H1 (cell line): ENCODE data around the gene JOSD2. TPM values are rescaled to one million over a fixed set of nuclear protein-coding genes. Genes with fewer than 3 reads are reported as not detected.

Source experiments
- CTCF ChIA-PET: fragments of 300-600 bp; sonication (Branson Sonifier 250); formaldehyde crosslinking; loops from one replicate; lab custom pipeline; 2021; ENCODE audit not compliant: partially characterized antibody; lab: Charles Lee
- POLR2A ChIA-PET: fragments of 300-600 bp; sonication (Branson Sonifier 250); formaldehyde crosslinking; loops from one replicate; lab custom pipeline; 2021; ENCODE audit warnings: inconsistent platforms; ENCODE audit not compliant: partially characterized antibody; lab: Charles Lee
- DNase-seq, 2 experiments: peaks; one replicate each; pipeline versions ENCODE4 v3.0.0 to v3.0.0-alpha.2; 2010 to 2022; ENCODE audit warnings: low spot score in 2 of 2, low read depth in 1 of 2, mixed read lengths in 1 of 2
- FAIRE-seq: peaks from 2 replicates; lab custom pipeline; 2011; peaks lifted over from hg19 to GRCh38; lab: Jason Lieb, UNC
- H2AFZ ChIP-seq: 2 replicates; pipeline ENCODE4 v1.8.1; 2012; ENCODE audit warnings: low read length, inconsistent platforms
- H2AK5ac ChIP-seq: 2 replicates; pipeline ENCODE4 v1.6.1; 2013; ENCODE audit warnings: low read depth, low read length
- H2BK120ac ChIP-seq: replicated peaks from 2 replicates; pipeline ENCODE3; 2013; ENCODE audit warnings: low read depth, low read length, inconsistent platforms
- H2BK12ac ChIP-seq: 2 replicates; pipeline ENCODE4 v1.6.1; 2013; ENCODE audit warnings: low read depth, low read length
- H2BK15ac ChIP-seq: 2 replicates; pipeline ENCODE4 v1.6.1; 2013; ENCODE audit warnings: low read length
- H2BK20ac ChIP-seq: 2 replicates; pipeline ENCODE4 v1.6.1; 2013; ENCODE audit warnings: low read length
- H2BK5ac ChIP-seq: 2 replicates; pipeline ENCODE4 v1.6.1; 2013; ENCODE audit warnings: low read depth, low read length
- H3K14ac ChIP-seq: 2 replicates; pipeline ENCODE4 v1.6.1; 2013; ENCODE audit warnings: inconsistent platforms; ENCODE audit not compliant: insufficient read length
- H3K18ac ChIP-seq: 2 replicates; pipeline ENCODE4 v1.6.1; 2013; ENCODE audit warnings: low read length; ENCODE audit errors: extremely low read depth
- H3K23ac ChIP-seq: 2 replicates; pipeline ENCODE4 v1.6.1; 2013; ENCODE audit warnings: inconsistent platforms; ENCODE audit not compliant: insufficient read length
- H3K23me2 ChIP-seq: 2 replicates; pipeline ENCODE4 v1.6.1; 2013; ENCODE audit warnings: low read depth, low read length
- H3K27ac ChIP-seq: 2 replicates; pipeline ENCODE4 v1.6.1; 2011; ENCODE audit warnings: low read depth, low read length, inconsistent platforms
- H3K27me3 ChIP-seq, 4 experiments: replicated peaks in 1 of 4; 1 replicate in 1 of 4; 2 replicates in 3 of 4; pipeline versions ENCODE4 v1.6.1 to v1.8.1; 2011 to 2013; ENCODE audit warnings: low read length in 3 of 4, mild to moderate bottlenecking in 3 of 4, inconsistent platforms in 2 of 4, mixed read lengths in 2 of 4, moderate library complexity in 1 of 4; ENCODE audit not compliant: control insufficient read depth in 3 of 4, insufficient read depth in 3 of 4; ENCODE audit errors: extremely low read depth in 1 of 4
- H3K36me3 ChIP-seq, 4 experiments: 2 replicates each; pipeline versions ENCODE4 v1.6.1 to v1.8.1; 2011 to 2013; ENCODE audit warnings: mild to moderate bottlenecking in 4 of 4, low read length in 3 of 4, moderate library complexity in 2 of 4, control low read depth in 1 of 4, inconsistent platforms in 1 of 4; ENCODE audit not compliant: insufficient read depth in 4 of 4, control insufficient read depth in 2 of 4
- H3K4ac ChIP-seq: replicated peaks from 2 replicates; pipeline ENCODE3; 2013; ENCODE audit warnings: low read length, low read depth, mixed read lengths, inconsistent platforms; ENCODE audit not compliant: insufficient read length
- H3K4me1 ChIP-seq, 4 experiments: replicated peaks in 1 of 4; 1 replicate in 1 of 4; 2 replicates in 3 of 4; pipeline versions ENCODE4 v1.6.1 to v1.8.1; 2011 to 2013; ENCODE audit warnings: low read length in 3 of 4, inconsistent platforms in 2 of 4, mixed read lengths in 1 of 4; ENCODE audit not compliant: insufficient read depth in 4 of 4, control insufficient read depth in 3 of 4
- H3K4me2 ChIP-seq, 2 experiments: 2 replicates each; pipeline versions ENCODE4 v1.6.1 to v1.8.1; 2011 to 2013; ENCODE audit warnings: low read depth in 2 of 2, low read length in 2 of 2, control low read depth in 1 of 2, inconsistent platforms in 1 of 2, mild to moderate bottlenecking in 1 of 2; ENCODE audit not compliant: insufficient read depth in 1 of 2
- H3K4me3 ChIP-seq, 4 experiments: fragments of 200-600, 300-600 bp in 1 of 4; sonication (generic), shearing (Covaris generic), sonication (Bioruptor Twin) in 1 of 4; 2 replicates each; pipeline versions ENCODE4 v1.5.1 to v1.8.1; 2011 to 2016; ENCODE audit warnings: low read length in 4 of 4, low read depth in 3 of 4, control low read depth in 2 of 4, inconsistent platforms in 2 of 4, mild to moderate bottlenecking in 2 of 4, mixed read lengths in 1 of 4, moderate library complexity in 1 of 4; ENCODE audit not compliant: insufficient read depth in 2 of 4; ENCODE audit errors: extremely low read depth in 1 of 4
- H3K56ac ChIP-seq: replicated peaks from 2 replicates; pipeline ENCODE3; 2013; ENCODE audit warnings: low read depth, mild to moderate bottlenecking, mixed read lengths, low read length, inconsistent platforms; ENCODE audit not compliant: insufficient read length
- H3K79me1 ChIP-seq: 2 replicates; pipeline ENCODE4 v1.6.1; 2013; ENCODE audit warnings: low read depth, low read length, control low read depth
- H3K79me2 ChIP-seq, 2 experiments: 2 replicates each; pipeline versions ENCODE4 v1.6.1 to v1.8.1; 2012 to 2013; ENCODE audit warnings: low read length in 2 of 2, mild to moderate bottlenecking in 2 of 2, inconsistent platforms in 1 of 2; ENCODE audit not compliant: insufficient read depth in 2 of 2, control insufficient read depth in 1 of 2
- H3K9ac ChIP-seq, 4 experiments: replicated peaks in 1 of 4; 1 replicate in 1 of 4; 2 replicates in 3 of 4; pipeline versions ENCODE4 v1.6.1 to v1.8.1; 2011 to 2013; ENCODE audit warnings: low read depth in 3 of 4, low read length in 3 of 4, control low read depth in 2 of 4, mild to moderate bottlenecking in 2 of 4, moderate library complexity in 2 of 4, inconsistent platforms in 1 of 4; ENCODE audit errors: extremely low read depth in 1 of 4
- H3K9me3 ChIP-seq, 2 experiments: 2 replicates each; pipeline versions ENCODE4 v1.6.1 to v1.8.1; 2012 to 2013; ENCODE audit warnings: mild to moderate bottlenecking in 2 of 2, moderate library complexity in 2 of 2, control low read depth in 1 of 2, inconsistent platforms in 1 of 2, low read depth in 1 of 2, low read length in 1 of 2, mixed read lengths in 1 of 2; ENCODE audit not compliant: insufficient read depth in 2 of 2
- H4K20me1 ChIP-seq, 2 experiments: replicated peaks in 1 of 2; 2 replicates each; pipeline versions ENCODE3 to v1.8.1; 2011 to 2013; ENCODE audit warnings: inconsistent platforms in 2 of 2, low read length in 2 of 2, mild to moderate bottlenecking in 1 of 2; ENCODE audit not compliant: insufficient read depth in 2 of 2, control insufficient read depth in 1 of 2
- H4K5ac ChIP-seq: 2 replicates; pipeline ENCODE4 v1.6.1; 2013; ENCODE audit warnings: low read length, low read depth, mixed read lengths, inconsistent platforms; ENCODE audit not compliant: insufficient read length
- H4K8ac ChIP-seq: 2 replicates; pipeline ENCODE4 v1.8.0; 2013; ENCODE audit warnings: mild to moderate bottlenecking, moderate library complexity, low read length, inconsistent platforms; ENCODE audit not compliant: insufficient read depth; ENCODE audit errors: extremely low read depth
- H4K91ac ChIP-seq: replicated peaks from 2 replicates; pipeline ENCODE3; 2013; ENCODE audit warnings: low read length, mixed read lengths, inconsistent platforms; ENCODE audit not compliant: insufficient read length
- ATF2 ChIP-seq: IDR thresholded peaks from 2 replicates; pipeline ENCODE4 v1.6.1; 2012; ENCODE audit warnings: low read length, inconsistent platforms
- ATF3 ChIP-seq: IDR thresholded peaks from 2 replicates; pipeline ENCODE4 v1.6.1; 2011; ENCODE audit warnings: low read depth, mild to moderate bottlenecking, low read length; ENCODE audit not compliant: insufficient read depth
- CBX8 ChIP-seq: fragments of 300-800, 300-1000 bp; sonication (generic); IDR thresholded peaks from 2 replicates; pipeline ENCODE4 v1.7.1; 2016; ENCODE audit warnings: low read depth, low read length, borderline replicate concordance
- CHD1 ChIP-seq: IDR thresholded peaks from 2 replicates; pipeline ENCODE4 v1.6.1; 2012; ENCODE audit warnings: low read depth, low read length, improper control_type of control experiment
- CREB1 ChIP-seq: IDR thresholded peaks from 2 replicates; pipeline ENCODE4 v1.6.1; 2012; ENCODE audit warnings: inconsistent platforms
- EZH2 ChIP-seq: fragments of 200-600 bp; sonication (generic); IDR thresholded peaks from 2 replicates; pipeline ENCODE4 v1.7.1; 2012; ENCODE audit warnings: low read depth, mild to moderate bottlenecking, moderate library complexity, low read length, inconsistent platforms; ENCODE audit not compliant: severe bottlenecking
- NRF1 ChIP-seq: IDR thresholded peaks from 2 replicates; pipeline ENCODE4 v1.6.1; 2011; ENCODE audit warnings: mild to moderate bottlenecking, low read depth, low read length, improper control_type of control experiment
- RFX5 ChIP-seq: IDR thresholded peaks from 2 replicates; pipeline ENCODE4 v1.6.1; 2011; ENCODE audit warnings: low read depth, low read length, improper control_type of control experiment, borderline replicate concordance
- SAP30 ChIP-seq: fragments of 300-600 bp; sonication (generic); IDR thresholded peaks from 2 replicates; pipeline ENCODE4 v1.7.1; 2012; ENCODE audit warnings: low read length, moderate library complexity, mild to moderate bottlenecking, inconsistent platforms; ENCODE audit not compliant: insufficient read depth, insufficient replicate concordance
- SIRT6 ChIP-seq: IDR thresholded peaks from one replicate; pipeline ENCODE4 v1.7.1; 2012; ENCODE audit warnings: low read length, inconsistent platforms
- ZNF274 ChIP-seq: IDR thresholded peaks from 2 replicates; pipeline ENCODE4 v1.7.0; 2012; ENCODE audit warnings: low read length, borderline replicate concordance; ENCODE audit errors: extremely low read depth
- WGBS, 2 experiments: shearing (Covaris generic) in 1 of 2; methylation state at CpG; one replicate each; pipeline versions ENCODE4 v1.1.6 to v1.1.7; 2013 to 2015; ENCODE audit warnings: low lambda C conversion rate in 2 of 2, mixed read lengths in 2 of 2, inconsistent platforms in 1 of 2, low coverage in 1 of 2, missing lambda C conversion rate in 1 of 2; ENCODE audit not compliant: insufficient replicate concordance in 2 of 2, insufficient coverage in 1 of 2, insufficient read length in 1 of 2; ENCODE audit errors: extremely low coverage in 1 of 2, missing lambda C conversion rate in 1 of 2; 5-methylcytosine and 5-hydroxymethylcytosine counted together
- polyA plus RNA-seq, 7 experiments: library from polyadenylated mRNA; depleted of rRNA in 3 of 7; stranded (reverse) in 5 of 7; unstranded in 2 of 7; fragments of >200 nt in 5 of 7; fragments of 200-250 nt in 2 of 7; gene quantifications; 1 replicate in 5 of 7; 2 replicates in 1 of 7; 4 replicates in 1 of 7; pipeline versions ENCODE4 v1.2.1 to v1.2.3, GENCODE V29; 2011 to 2013; ENCODE audit warnings: missing spikeins in 2 of 7, mixed read lengths in 2 of 7
- total RNA-seq: library from RNA; stranded (reverse); fragmentation: NEBNext Ultra II Directional; extraction: Animal tissue kit (Norgen Biotek cat#: 25700); gene quantifications from 2 replicates; pipeline ENCODE4 v1.2.1, GENCODE V29; 2021

The JOSD2 gene
- total and polyA plus RNA-seq, 2 of the 8 experiments (the other 6 are each of a cell fraction or from before 2014, with no cell fraction given), result 1.9 to 6.6 TPM

- Histone ChIP-seq H3K27ac (no peak overlapping the region), H3K36me3 (peaks cover 0 to 19% (median 0%) of the 10 kb centered on the region in 4 experiments; a peak in 2 of 8 replicates), H2BK20ac (no peak overlapping the region), H3K9me3 (no peaks in the 10 kb centered on the region; a peak in 1 of 4 replicates), H3K56ac (no peak overlapping the region), H3K4me2 (no peak overlapping the region), H3K79me2 (no peaks in the 10 kb centered on the region), H3K14ac (no peak overlapping the region), H2BK12ac (no peak overlapping the region), H2AK5ac (no peak overlapping the region), H4K20me1 (peaks cover 1 to 9% of the 10 kb centered on the region in 2 experiments), H3K18ac (no peak overlapping the region), H3K23me2 (no peaks in the 10 kb centered on the region; the same call in 1 of the 2 replicates), H3K79me1 (no peaks in the 10 kb centered on the region), H3K9ac (no peak overlapping the region), H4K91ac (no peak overlapping the region), H2BK5ac (no peak overlapping the region), H4K8ac (no peak overlapping the region), H4K5ac (no peak overlapping the region), H2BK15ac (no peak overlapping the region), H3K4me3 (no peak overlapping the region), H3K4ac (no peak overlapping the region), H3K4me1 (peaks cover 0 to 6% (median 4%) of the 10 kb centered on the region in 4 experiments; a peak in 4 of 7 replicates), H2AFZ (no peak overlapping the region), H3K27me3 (peaks cover 0 to 10% (median 4%) of the 10 kb centered on the region in 4 experiments; a peak in 6 of 7 replicates), H2BK120ac (no peak overlapping the region), H3K23ac (no peak overlapping the region)
- CTCF ChIA-PET, result interaction anchor here (0.9 to 19.3 kb wide), 3 partner anchors 22 to 181 kb away, joined by 3 to 206 read pairs (median 3); no protein-coding TSS in a partner anchor
- POLR2A ChIA-PET, result interaction anchor here (1.2 to 1.9 kb wide), 3 partner anchors 12 to 18 kb away, joined by 4 read pairs; no protein-coding TSS in a partner anchor
- FAIRE-seq, result no peak
- no CpG with 5 or more reads among the region's 11 CpGs for WGBS, 2 experiments
- DNase-seq, result no peak
- TF ChIP-seq RFX5 (no peak), ATF2 (no peak), EZH2 (no peak), CBX8 (no peak), SIRT6 (no peak), SAP30 (no peak), NRF1 (no peak), ATF3 (no peak), ZNF274 (no peak), CREB1 (no peak), CHD1 (no peak)
These were observed 4.2 kb upstream of the JOSD2 start for GRCh38 chr19:50515168-50515561.
